SK-N-SH (cell line): ENCODE results near the gene IL3.

Experiments used
- CTCF ChIP-seq: fragments of 200-600 bp; sonication (generic); IDR thresholded peaks from 2 replicates; pipeline ENCODE4 v1.6.1; 2017; ENCODE audit warnings: antibody characterized with exemption, mild to moderate bottlenecking, moderate library complexity
- EZH2phosphoT487 ChIP-seq: fragments of 200-600 bp; sonication (generic); IDR thresholded peaks from 2 replicates; pipeline ENCODE4 v1.6.1; 2017; ENCODE audit warnings: low read depth, mixed run types, mild to moderate bottlenecking, antibody characterized with exemption, moderate library complexity, borderline replicate concordance
- GABPA ChIP-seq: IDR thresholded peaks from 2 replicates; pipeline ENCODE4 v1.4.0; 2012; ENCODE audit warnings: low read depth, mild to moderate bottlenecking
- NFIC ChIP-seq: IDR thresholded peaks from 2 replicates; pipeline ENCODE4 v1.4.0; 2012; ENCODE audit warnings: borderline replicate concordance
- NRF1 ChIP-seq: IDR thresholded peaks from 2 replicates; pipeline ENCODE4 v1.6.1; 2012; ENCODE audit warnings: low read depth, mild to moderate bottlenecking, low read length
- RXRA ChIP-seq: IDR thresholded peaks from 2 replicates; pipeline ENCODE4 v1.4.0; 2012; ENCODE audit warnings: low read depth, mild to moderate bottlenecking, borderline replicate concordance
- SIN3A ChIP-seq: IDR thresholded peaks from 2 replicates; pipeline ENCODE4 v1.6.1; 2012; ENCODE audit warnings: low read depth, mild to moderate bottlenecking, low read length, moderate library complexity, borderline replicate concordance
- USF2 ChIP-seq: fragments of 150-350 bp; IDR thresholded peaks from 2 replicates; pipeline ENCODE4 v1.6.1; 2017; ENCODE audit warnings: antibody characterized with exemption, low read length, low read depth, borderline replicate concordance
- ZBTB33 ChIP-seq: IDR thresholded peaks from 2 replicates; pipeline ENCODE4 v1.4.0; 2012; ENCODE audit warnings: low read depth, borderline replicate concordance

GRCh38 chr5:132099905-132100304, 39.5 kb downstream of the IL3 start:
- TF ChIP-seq GABPA (no peak), ZBTB33 (no peak), SIN3A (no peak), CTCF (no peak), RXRA (no peak), NRF1 (no peak), NFIC (no peak), USF2 (no peak), EZH2phosphoT487 (no peak)
